A549 treated with AZD9567 at 1 μM for 4 hours (cell line): ENCODE results near the gene PIK3CB. TPM values are rescaled to one million over a fixed set of nuclear protein-coding genes. Genes with fewer than 3 reads are reported as not detected.

Experiments
- total RNA-seq: library from RNA; stranded (reverse); fragments of 200-300 nt; extraction: Qiagen RNA extraction; gene quantifications from 5 replicates; pipeline ENCODE4 v1.2.3, GENCODE V29; 2022; ENCODE audit not compliant: insufficient read depth

PIK3CB gene
- 15.0 to 28.0 TPM (median 16.7 TPM) in 5 replicates for total RNA-seq

DNA sequence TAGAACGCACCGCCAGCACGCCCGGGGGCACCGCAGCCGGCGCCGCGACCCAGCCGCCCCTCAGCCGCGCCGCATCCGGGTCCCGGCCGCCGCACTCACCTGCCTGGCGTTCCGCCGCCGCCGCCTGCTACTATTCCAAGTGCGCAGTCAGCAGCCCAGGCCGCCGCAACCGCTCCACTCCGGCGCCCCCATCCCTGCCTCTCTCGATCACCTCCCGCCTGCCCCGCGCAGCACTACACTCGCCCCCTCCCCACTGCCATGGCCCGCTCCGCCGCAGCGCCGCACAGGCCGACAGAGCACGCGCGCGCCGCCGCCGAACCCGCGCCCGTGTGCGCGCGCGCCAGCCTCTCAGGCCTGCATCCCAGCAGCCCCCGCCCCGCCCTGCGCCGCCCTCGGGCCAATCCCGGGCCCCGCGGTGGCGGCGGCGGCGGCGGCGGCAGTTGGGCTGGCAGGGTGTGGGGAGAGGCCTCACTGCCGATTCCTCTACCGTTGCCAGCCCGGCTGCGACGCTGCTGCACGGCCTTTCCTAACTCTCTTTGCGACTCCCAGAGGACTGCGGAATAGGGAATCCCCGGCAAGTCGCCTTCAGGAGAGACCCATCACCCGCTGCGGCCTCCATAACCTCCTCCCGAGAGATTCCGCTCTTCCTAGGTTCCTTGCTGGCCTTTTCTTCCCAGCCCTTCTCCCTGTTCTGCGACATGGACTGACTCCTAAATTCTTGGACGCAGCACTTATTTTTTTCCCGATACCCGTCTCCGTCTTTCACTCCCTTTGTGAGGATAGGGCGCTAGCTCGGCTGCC, at the start of gene PIK3CB:
Gene PIK3CB, minus strand, starts transcription at position 333 of the 801 bp plus-strand sequence. CDS start 75,585 bp downstream, outside the sequence.

DNA sequence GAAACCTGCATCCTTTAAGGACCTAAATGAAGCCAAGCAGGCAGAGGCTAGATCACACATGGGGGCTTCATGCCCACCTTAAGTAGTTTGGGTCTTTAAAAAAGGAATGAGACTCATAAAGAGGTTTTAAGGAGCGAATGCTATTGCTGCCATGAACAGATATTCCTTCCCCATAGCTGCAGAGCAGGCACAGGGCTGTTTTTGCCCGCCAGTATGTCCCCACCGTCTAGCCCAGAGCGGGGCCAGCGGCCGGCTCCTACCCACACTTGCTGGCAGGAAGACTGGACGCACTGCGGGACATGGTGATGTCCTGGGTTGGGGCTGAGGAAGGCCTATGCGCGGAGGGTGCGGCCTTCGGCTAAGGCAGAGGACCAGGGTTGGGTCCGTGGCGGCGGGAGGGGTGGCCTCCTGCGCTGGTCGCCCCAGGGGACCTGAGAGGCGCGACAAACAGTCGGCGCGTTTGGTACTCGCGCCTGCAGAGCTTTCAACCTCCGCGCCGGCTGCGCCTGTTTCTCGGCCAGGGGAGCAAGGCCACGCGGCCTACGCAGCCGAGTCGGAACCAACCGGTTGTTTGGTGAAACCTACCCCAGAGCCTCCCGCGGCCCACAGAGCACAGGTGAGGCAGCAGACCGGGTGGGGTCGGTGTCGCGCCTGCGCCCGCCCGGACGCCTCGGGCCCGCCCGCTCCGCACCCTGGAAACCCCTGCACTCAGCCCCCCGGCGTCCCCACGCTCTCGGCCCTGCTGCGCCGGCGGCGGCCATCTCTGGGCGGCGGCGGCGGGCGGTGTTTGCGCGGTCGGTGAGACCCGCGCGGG, 226.2 kb downstream of the PIK3CB start, which contains the start of gene FAIM:
Gene FAIM, plus strand, starts transcription at position 450 of the 814 bp plus-strand sequence. CDS start 10,956 bp downstream, outside the sequence.

Other genes with a start within 250 kb of the PIK3CB start
- gene CEP70, start 240.7 kb downstream of the PIK3CB start, total RNA-seq: 2.4 to 8.9 TPM (median 8.1 TPM) in 5 replicates
- 21.9 to 33.4 TPM (median 24.5 TPM) in 5 replicates for gene FAIM, start 226.2 kb downstream of the PIK3CB start, total RNA-seq
- gene FOXL2, start 112.2 kb upstream of the PIK3CB start, total RNA-seq: 2.2 to 4.6 TPM (median 4.2 TPM) in 5 replicates
- gene FOXL2NB, start 112.3 kb upstream of the PIK3CB start, total RNA-seq: 0.88 to 1.4 TPM (median 1.4 TPM) in 4 of 5 replicates, not detected in the other
- gene PRR23A, start 171.3 kb upstream of the PIK3CB start, total RNA-seq: not detected in 5 replicates
- gene PRR23B, start 186.0 kb upstream of the PIK3CB start, total RNA-seq: not detected in 5 replicates
- not detected in 5 replicates for gene PRR23C, start 210.0 kb upstream of the PIK3CB start, total RNA-seq